NCI-H345 treated with DMSO at 0.1 percent for 48 hours (cell line): ENCODE results near the gene SLC2A9.
"Not testable (repeated sequence)": the region's sequence is repeated elsewhere in the genome, so short reads cannot be mapped to it uniquely, and the experiment has no call there.

Source experiments
- DNase-seq: peaks from one replicate; lab custom pipeline; 2025; ENCODE audit not compliant: unreplicated experiment; lab: John Stamatoyannopoulos, UW

SLC2A9 gene

GRCh38 chr4:9845791-9846493, 175.4 kb downstream of the SLC2A9 start:
- DNase-seq, result no peak

DNA sequence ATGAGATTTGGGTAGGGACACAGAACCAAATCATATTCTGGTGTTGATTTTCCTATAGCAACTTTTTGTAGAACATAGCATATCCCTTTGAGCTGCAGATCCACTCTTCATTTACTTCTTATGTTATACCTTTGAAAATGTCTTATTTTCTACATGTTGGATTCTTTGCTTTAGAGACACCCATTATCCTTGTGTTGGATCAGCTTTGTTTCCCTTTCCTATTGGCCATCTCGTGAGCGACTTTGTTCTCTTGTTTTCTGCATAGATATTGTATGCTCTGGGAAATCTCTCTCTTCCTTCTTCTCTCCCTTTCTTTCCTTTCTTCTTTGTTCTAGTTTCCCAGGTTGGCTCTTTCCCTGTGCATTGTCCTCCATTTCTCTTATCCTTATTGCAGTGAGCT, 180.2 kb downstream of the SLC2A9 start:
- no peak for DNase-seq

- DNase-seq, result peak; percentile 81
Measured at GRCh38 chr4:9835430-9835829, 185.9 kb downstream of the SLC2A9 start.

DNA sequence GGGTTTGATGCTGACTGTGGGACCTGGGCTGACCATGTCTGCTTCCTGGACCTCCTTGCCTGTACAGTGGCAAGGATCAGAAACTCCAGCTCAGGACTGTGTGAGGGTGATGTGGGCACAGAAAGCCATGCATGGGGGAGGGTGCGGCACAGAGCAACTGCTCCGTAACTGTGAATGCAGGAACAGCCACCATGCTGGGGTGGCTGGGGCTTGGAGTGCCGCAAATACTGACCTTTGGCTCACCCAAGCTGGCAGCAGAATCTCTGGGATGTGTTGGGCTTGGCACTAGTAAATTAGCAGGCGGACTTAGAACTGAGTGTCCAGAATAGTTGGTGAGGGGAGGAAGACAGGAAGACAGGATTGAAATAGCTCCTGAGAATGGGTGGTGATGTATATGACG, 187.9 kb downstream of the SLC2A9 start:
- no peak for DNase-seq

DNA sequence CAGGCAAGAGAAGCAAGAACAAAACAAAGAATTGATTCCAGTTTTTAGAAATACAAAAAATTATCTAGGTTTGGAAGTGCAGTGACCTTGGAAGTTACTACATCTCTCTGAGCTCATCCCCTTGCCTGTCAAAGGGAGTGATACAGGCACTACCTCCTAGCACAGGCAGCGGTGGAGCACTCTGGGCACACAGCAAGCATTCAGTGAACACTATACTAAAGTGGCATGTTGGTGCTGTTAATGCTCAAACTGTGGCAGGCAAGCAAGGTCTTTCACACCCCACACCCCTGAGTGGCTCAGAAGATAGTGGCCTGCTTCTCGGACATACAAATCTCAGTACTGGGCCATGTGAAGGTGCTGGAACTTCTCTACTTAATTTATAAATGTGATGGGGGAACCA, 188.7 kb downstream of the SLC2A9 start:
- peak; percentile 86 for DNase-seq

- DNase-seq, result no peak
Measured at GRCh38 chr4:9826551-9826950, 194.7 kb downstream of the SLC2A9 start.

GRCh38 chr4:9825049-9825448, 196.2 kb downstream of the SLC2A9 start:
- no peak for DNase-seq

DNA sequence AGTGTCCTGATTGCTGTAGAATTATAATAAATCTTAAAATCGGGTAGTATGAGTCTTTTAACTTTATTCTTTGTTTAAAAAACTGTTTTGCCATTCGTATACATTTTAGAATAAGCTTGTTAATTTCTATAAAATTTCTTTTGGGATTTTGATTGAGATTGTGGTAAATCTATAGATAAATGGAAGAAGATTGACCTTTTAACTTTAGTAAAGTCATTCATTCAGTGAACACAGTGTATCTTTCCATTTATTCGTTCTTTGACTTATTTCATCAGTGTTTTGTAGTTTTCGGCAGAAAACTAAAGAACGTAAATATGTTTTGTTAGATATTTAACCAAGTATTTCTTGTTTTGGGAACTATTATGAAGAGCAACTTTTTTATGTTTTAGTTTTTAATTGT, 201.0 kb downstream of the SLC2A9 start:
- no peak for DNase-seq

DNA sequence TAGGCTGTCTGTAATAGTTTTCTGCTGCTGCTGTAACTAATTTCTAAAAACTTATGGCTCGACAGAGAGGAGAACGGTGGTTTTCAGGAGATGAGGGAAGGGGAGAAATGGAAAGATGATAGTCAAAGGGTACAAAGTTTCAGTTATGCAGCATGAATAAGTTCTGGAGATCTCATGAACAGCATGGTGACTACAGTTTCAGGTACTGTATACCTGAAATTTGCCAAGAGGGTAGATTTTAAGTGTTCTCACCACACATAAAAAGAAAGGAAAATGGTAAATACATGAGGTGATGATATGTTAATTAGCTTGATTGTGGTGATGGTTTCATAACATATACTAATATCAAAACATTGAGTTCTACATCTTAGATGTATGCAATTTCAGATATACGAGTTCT, 205.0 kb downstream of the SLC2A9 start:
- DNase-seq, result no peak

DNA sequence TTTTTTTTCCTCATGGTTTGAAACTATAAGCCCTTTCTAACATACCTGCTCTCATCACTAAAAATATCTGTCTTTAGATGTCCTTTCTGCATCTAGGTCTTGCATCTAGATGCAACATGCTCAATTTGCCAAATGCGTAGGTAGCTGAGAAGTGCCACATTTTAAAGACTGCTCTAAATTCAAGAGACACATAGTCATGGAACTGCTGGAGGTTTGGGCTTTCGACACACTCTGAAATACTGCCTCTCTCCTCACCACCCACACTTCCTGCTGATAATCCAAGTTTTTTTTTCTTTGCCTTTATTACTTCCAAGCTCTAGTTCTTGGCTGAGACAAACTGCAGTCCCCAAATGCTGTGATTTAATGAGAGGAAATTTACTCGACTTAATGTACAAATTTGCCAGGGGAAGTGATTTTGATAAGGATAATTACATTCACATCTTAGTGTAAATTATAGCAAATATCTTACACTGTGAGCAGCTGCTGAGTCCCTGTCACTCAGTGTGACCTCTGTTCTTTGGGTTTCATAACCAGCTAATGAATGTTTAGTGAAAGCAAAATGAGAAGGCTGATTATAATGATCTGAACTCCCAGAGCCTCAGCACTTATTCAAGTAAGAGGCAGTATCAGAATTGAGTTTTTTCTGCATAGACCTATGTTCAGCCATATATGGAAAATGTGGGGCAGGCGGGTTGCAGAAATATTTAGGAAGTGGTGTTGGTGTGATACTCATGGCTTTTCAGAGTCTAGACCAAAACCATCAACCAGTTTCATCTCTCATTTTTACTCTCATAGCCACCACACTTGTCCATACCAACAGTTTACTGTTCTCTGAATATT, 208.6 kb downstream of the SLC2A9 start:
- no peak for DNase-seq

- DNase-seq, result no peak
Measured at GRCh38 chr4:9811806-9812205, 209.5 kb downstream of the SLC2A9 start.

- no peak for DNase-seq
Measured at GRCh38 chr4:9808077-9808476, 213.2 kb downstream of the SLC2A9 start.

DNA sequence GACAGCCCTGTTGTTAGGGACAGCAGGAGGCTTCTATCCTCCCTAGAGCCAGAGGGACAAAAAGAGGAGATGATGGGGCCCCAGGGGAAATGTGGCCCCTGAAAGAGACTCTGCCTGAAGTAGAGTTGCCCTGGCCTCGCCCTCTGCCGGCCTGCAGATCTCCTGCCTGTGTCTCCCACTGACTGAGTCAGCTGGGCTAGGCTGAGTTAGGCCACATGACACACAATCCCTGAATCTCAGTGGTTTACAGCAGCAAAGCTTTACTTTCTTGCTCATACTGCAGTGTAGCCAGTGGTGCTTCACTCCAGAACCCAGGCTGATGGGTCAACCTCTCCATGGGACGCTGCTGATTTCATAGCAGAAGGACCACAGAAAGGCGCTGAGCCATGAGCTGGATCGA, 216.4 kb downstream of the SLC2A9 start:
- DNase-seq, result no peak

DNA sequence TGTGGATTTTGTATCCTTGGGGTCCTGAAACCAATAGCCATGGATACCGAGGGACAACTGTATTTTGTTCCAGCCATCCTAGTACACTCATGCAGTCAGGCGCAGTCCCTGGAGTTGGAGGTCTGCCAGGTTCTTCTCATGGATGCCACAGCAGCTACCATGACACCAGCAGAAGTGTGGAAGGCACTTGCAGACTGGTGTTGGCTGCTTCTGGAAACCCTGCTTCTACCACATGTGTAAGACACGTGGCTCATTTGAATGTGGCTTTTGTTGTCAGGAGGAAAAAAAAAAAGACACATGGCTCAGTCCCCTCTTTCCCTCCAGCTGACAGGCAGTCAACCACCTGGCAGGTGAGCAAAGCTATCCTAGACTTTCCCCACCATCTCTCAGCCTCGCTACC, 220.4 kb downstream of the SLC2A9 start:
- no peak for DNase-seq

DNA sequence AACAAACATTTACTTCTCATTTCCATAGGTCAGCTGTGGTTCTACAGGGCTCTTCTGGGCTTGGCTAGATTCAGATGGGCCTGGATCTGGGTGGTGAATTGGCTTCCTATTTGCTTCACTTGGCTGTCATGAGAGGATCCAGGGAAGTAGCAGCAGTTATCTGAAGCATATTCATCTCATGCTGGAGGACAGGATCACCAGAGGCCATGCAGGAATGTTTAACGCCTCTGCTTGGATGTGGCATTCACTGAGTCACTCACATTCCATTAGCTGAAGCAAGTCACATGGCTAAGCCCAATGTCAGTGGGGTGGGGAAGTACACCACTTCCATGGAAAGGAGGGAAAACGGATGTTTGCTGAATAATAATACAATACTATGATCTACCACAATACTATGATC, 224.7 kb downstream of the SLC2A9 start:
- DNase-seq, result not testable (repeated sequence)

GRCh38 chr4:9792381-9792780, 228.9 kb downstream of the SLC2A9 start:
- DNase-seq, result no peak

GRCh38 chr4:9785891-9786290, 235.4 kb downstream of the SLC2A9 start:
- not testable (repeated sequence) for DNase-seq

DNA sequence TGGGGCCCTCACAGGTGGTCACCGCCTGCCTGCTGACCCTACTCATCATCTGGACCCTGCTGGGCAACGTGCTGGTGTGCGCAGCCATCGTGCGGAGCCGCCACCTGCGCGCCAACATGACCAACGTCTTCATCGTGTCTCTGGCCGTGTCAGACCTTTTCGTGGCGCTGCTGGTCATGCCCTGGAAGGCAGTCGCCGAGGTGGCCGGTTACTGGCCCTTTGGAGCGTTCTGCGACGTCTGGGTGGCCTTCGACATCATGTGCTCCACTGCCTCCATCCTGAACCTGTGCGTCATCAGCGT, 239.2 kb downstream of the SLC2A9 start:
- DNase-seq, result no peak

GRCh38 chr4:9781343-9782135, 239.8 kb downstream of the SLC2A9 start, which contains the start of gene DRD5:
TSS of gene DRD5 (plus strand) at chr4:9781634. CDS start at chr4:9782030, 396 bp downstream.
- DNase-seq, result no peak
